Astrocyte (in vitro differentiated cells and primary cell): ENCODE measurements around the gene TRAP1. TPM values are rescaled to one million over a fixed set of nuclear protein-coding genes. Genes with fewer than 3 reads are reported as not detected.

Source experiments
- DNase-seq: peaks from one replicate; pipeline ENCODE4 v3.0.0-alpha.2; 2010; ENCODE audit warnings: low read depth
- FAIRE-seq: peaks from 2 replicates; lab custom pipeline; 2011; peaks lifted over from hg19 to GRCh38; lab: Jason Lieb, UNC
- H2AFZ ChIP-seq: 2 replicates; pipeline ENCODE4 v1.6.0; 2012; ENCODE audit warnings: low read depth, low read length, inconsistent platforms
- H3K27ac ChIP-seq: 2 replicates; pipeline ENCODE4 v1.5.1; 2011; ENCODE audit warnings: low read depth, low read length, inconsistent platforms
- H3K27me3 ChIP-seq: 2 replicates; pipeline ENCODE4 v1.6.0; 2011; ENCODE audit warnings: low read length, inconsistent platforms; ENCODE audit not compliant: insufficient read depth
- H3K36me3 ChIP-seq: 2 replicates; pipeline ENCODE4 v1.5.1; 2011; ENCODE audit warnings: low read length, inconsistent platforms; ENCODE audit not compliant: insufficient read depth
- H3K4me1 ChIP-seq: 2 replicates; pipeline ENCODE4 v1.5.1; 2011; ENCODE audit warnings: low read length, inconsistent platforms; ENCODE audit not compliant: insufficient read depth
- H3K4me2 ChIP-seq: 2 replicates; pipeline ENCODE4 v1.6.0; 2012; ENCODE audit warnings: low read length, inconsistent platforms
- H3K4me3 ChIP-seq: 2 replicates; pipeline ENCODE4 v1.5.1; 2011; ENCODE audit warnings: low read depth, mild to moderate bottlenecking, low read length, inconsistent platforms; ENCODE audit not compliant: insufficient read depth
- H3K79me2 ChIP-seq: 2 replicates; pipeline ENCODE4 v1.6.0; 2012; ENCODE audit warnings: mild to moderate bottlenecking, low read length, inconsistent platforms; ENCODE audit not compliant: insufficient read depth
- H3K9ac ChIP-seq: 2 replicates; pipeline ENCODE4 v1.6.0; 2012; ENCODE audit warnings: mild to moderate bottlenecking, low read length, inconsistent platforms
- H3K9me3 ChIP-seq: 2 replicates; pipeline ENCODE4 v1.5.1; 2012; ENCODE audit warnings: low read depth, mild to moderate bottlenecking, low read length, inconsistent platforms; ENCODE audit not compliant: insufficient read depth
- H4K20me1 ChIP-seq: 2 replicates; pipeline ENCODE4 v1.6.0; 2012; ENCODE audit warnings: low read length, inconsistent platforms; ENCODE audit not compliant: insufficient read depth
- H3K27ac Mint-ChIP-seq: one replicate; pipeline ENCODE4 v1.8.0; 2021; ENCODE audit warnings: mild to moderate bottlenecking, mixed read lengths; ENCODE audit not compliant: unreplicated experiment
- H3K27me3 Mint-ChIP-seq: one replicate; pipeline ENCODE4 v1.8.0; 2021; ENCODE audit warnings: low read depth, mixed read lengths; ENCODE audit not compliant: unreplicated experiment
- H3K36me3 Mint-ChIP-seq: one replicate; pipeline ENCODE4 v1.8.0; 2021; ENCODE audit warnings: low read depth, mixed read lengths; ENCODE audit not compliant: unreplicated experiment
- H3K4me1 Mint-ChIP-seq: one replicate; pipeline ENCODE4 v1.8.0; 2021; ENCODE audit warnings: low read depth, mixed read lengths; ENCODE audit not compliant: unreplicated experiment
- H3K4me3 Mint-ChIP-seq: one replicate; pipeline ENCODE4 v1.8.0; 2021; ENCODE audit warnings: mild to moderate bottlenecking, moderate library complexity, mixed read lengths; ENCODE audit not compliant: unreplicated experiment
- H3K9me3 Mint-ChIP-seq: one replicate; pipeline ENCODE4 v1.8.0; 2021; ENCODE audit warnings: mild to moderate bottlenecking, mixed read lengths; ENCODE audit not compliant: unreplicated experiment
- EZH2 ChIP-seq: IDR thresholded peaks from 2 replicates; pipeline ENCODE4 v1.6.1; 2012; ENCODE audit warnings: mild to moderate bottlenecking, low read length, inconsistent platforms; ENCODE audit not compliant: insufficient read depth
- total RNA-seq: library from RNA; stranded (reverse); gene quantifications from 2 replicates; pipeline ENCODE4 v1.2.1, GENCODE V29; 2021
- TF ChIP-seq, protein P1 (sequence below): IDR thresholded peaks from 2 replicates; pipeline ENCODE4 v1.5.1; 2011; ENCODE audit warnings: low read depth, mild to moderate bottlenecking, inconsistent platforms, low read length, moderate library complexity; ENCODE audit not compliant: insufficient read depth

The TRAP1 gene
- total RNA-seq, 1 donor from 2014 or later = 63.3 TPM

DNA sequence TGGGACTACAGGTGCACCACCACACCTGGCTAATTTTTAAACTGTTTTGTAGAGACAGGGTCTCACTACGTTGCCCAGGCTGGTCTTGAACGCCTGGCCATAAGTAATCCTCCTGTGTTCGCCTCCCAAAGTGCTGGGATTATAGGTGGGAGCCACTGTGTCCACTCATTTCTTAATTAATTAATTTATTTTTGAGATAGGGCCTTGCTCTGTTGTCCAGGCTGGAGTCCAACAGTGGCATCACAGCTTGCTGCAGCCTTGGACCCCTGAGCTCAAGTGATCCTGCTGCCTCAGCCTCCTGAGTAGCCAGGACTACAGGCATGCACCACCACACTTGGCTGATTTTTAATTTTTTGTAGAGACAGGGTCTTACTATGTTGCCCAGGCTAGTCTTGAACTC lies 47.1 kb upstream of the TRAP1 start:
- peaks cover 60% of the 10 kb centered on the region for H4K20me1 ChIP-seq

DNA sequence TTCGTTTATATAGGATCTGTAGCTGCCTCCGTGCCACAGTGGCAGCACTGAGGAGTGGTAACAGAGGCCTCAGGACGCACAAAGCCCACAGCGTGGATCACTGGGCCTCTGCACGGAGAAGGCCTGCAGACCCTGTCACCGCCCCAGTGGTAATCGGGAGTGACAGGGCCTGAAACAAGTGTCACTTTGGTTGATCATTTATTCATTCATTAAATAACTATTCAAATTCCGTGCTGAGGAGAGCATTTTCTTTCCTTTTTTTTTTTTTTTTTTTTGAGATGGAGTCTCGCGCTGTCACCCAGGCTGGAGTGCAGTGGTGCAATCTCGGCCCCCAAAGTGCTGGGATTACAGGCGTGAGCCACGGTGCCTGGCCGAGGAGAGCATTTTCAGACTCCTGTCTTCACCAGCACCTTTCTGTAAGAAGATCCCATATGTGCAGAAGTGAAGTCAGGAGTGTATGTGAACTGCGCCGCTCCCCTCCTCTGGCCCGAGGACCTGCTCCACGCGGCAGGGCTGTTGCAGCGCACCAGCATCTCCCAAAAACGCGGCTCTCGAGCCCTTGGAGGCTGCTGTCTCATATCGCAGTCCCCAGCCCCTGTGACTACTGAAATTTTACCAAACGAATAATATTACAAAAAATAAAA lies 44.9 kb upstream of the TRAP1 start:
- Mint-ChIP-seq H3K9me3 (no peaks in the 10 kb centered on the region), H3K4me3 (no peak overlapping the region), H3K27me3 (no peaks in the 10 kb centered on the region), H3K36me3 (peaks cover 11% of the 10 kb centered on the region), H3K4me1 (no peaks in the 10 kb centered on the region), H3K27ac (no peak overlapping the region)
- DNase-seq (no peak), FAIRE-seq (no peak)
- Histone ChIP-seq H3K27me3 (no peaks in the 10 kb centered on the region), H3K4me3 (no peak overlapping the region), H3K36me3 (peaks cover 27% of the 10 kb centered on the region), H3K9ac (no peak overlapping the region), H2AFZ (no peak overlapping the region), H3K79me2 (peaks cover 18% of the 10 kb centered on the region), H3K9me3 (no peaks in the 10 kb centered on the region), H3K4me1 (no peaks in the 10 kb centered on the region), H3K4me2 (no peak overlapping the region), H4K20me1 (peaks cover 55% of the 10 kb centered on the region), H3K27ac (no peak overlapping the region)
- TF ChIP-seq EZH2 = no peak
- TF ChIP-seq, protein P1, sequence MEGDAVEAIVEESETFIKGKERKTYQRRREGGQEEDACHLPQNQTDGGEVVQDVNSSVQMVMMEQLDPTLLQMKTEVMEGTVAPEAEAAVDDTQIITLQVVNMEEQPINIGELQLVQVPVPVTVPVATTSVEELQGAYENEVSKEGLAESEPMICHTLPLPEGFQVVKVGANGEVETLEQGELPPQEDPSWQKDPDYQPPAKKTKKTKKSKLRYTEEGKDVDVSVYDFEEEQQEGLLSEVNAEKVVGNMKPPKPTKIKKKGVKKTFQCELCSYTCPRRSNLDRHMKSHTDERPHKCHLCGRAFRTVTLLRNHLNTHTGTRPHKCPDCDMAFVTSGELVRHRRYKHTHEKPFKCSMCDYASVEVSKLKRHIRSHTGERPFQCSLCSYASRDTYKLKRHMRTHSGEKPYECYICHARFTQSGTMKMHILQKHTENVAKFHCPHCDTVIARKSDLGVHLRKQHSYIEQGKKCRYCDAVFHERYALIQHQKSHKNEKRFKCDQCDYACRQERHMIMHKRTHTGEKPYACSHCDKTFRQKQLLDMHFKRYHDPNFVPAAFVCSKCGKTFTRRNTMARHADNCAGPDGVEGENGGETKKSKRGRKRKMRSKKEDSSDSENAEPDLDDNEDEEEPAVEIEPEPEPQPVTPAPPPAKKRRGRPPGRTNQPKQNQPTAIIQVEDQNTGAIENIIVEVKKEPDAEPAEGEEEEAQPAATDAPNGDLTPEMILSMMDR = no peak

More for the DNA sequence above, 47.1 kb upstream of the TRAP1 start:
- Mint-ChIP-seq H3K4me1 (no peaks in the 10 kb centered on the region), H3K4me3 (no peak overlapping the region), H3K9me3 (no peaks in the 10 kb centered on the region), H3K36me3 (peaks cover 22% of the 10 kb centered on the region), H3K27me3 (no peaks in the 10 kb centered on the region), H3K27ac (no peak overlapping the region)
- no peaks in the 10 kb centered on the region for H3K9me3 ChIP-seq
- peaks cover 29% of the 10 kb centered on the region for H3K36me3 ChIP-seq
- no peaks in the 10 kb centered on the region for H3K27me3 ChIP-seq
- no peak for TF ChIP-seq EZH2
- TF ChIP-seq, protein P1 = no peak
- no peak overlapping the region for H3K27ac ChIP-seq
- DNase-seq (no peak), FAIRE-seq (no peak)
- H2AFZ ChIP-seq = no peak overlapping the region
- H3K79me2 ChIP-seq = peaks cover 16% of the 10 kb centered on the region
- H3K9ac ChIP-seq = no peak overlapping the region
- H3K4me2 ChIP-seq = no peak overlapping the region
- H3K4me1 ChIP-seq = no peaks in the 10 kb centered on the region
- H3K4me3 ChIP-seq = no peak overlapping the region
